Activated naive CD4-positive, alpha-beta T cell (primary cell): ENCODE measurements around the gene SRBD1.

ENCODE experiments used
- DNase-seq, 4 experiments: peaks; one replicate each; lab custom pipeline; 2025; lab: John Stamatoyannopoulos, UW

Gene SRBD1

GRCh38 chr2:45469314-45470099 is 141.6 kb downstream of the SRBD1 start:
- DNase-seq = no peak

- DNase-seq = no peak
These were observed 142.8 kb downstream of the SRBD1 start for GRCh38 chr2:45468279-45468678.

GRCh38 chr2:45466053-45466452 is 145.0 kb downstream of the SRBD1 start:
- DNase-seq = no peak

GRCh38 chr2:45460825-45461224 is 150.2 kb downstream of the SRBD1 start:
- no peak for DNase-seq

- no peak for DNase-seq
These were observed 151.2 kb downstream of the SRBD1 start for GRCh38 chr2:45459860-45460259.

- no peak for DNase-seq
These were observed 152.0 kb downstream of the SRBD1 start for GRCh38 chr2:45458909-45459563.

- DNase-seq = no peak
These were observed 153.7 kb downstream of the SRBD1 start for GRCh38 chr2:45457211-45457945.

GRCh38 chr2:45452866-45453265 is 158.2 kb downstream of the SRBD1 start:
- DNase-seq = no peak

GRCh38 chr2:45450634-45451033 is 160.4 kb downstream of the SRBD1 start:
- no peak for DNase-seq

- no peak for DNase-seq
These were observed 162.8 kb downstream of the SRBD1 start for GRCh38 chr2:45448217-45448616.

- no peak for DNase-seq
These were observed 165.1 kb downstream of the SRBD1 start for GRCh38 chr2:45446016-45446415.

GRCh38 chr2:45445037-45445436 is 166.0 kb downstream of the SRBD1 start:
- no peak for DNase-seq

GRCh38 chr2:45443012-45443411 is 168.1 kb downstream of the SRBD1 start:
- no peak for DNase-seq

GRCh38 chr2:45442026-45442425 is 169.0 kb downstream of the SRBD1 start:
- no peak for DNase-seq

- no peak for DNase-seq
These were observed 169.5 kb downstream of the SRBD1 start for GRCh38 chr2:45441571-45441970.

- no peak for DNase-seq
These were observed 171.0 kb downstream of the SRBD1 start for GRCh38 chr2:45439788-45440773.

GRCh38 chr2:45438872-45439665 is 172.0 kb downstream of the SRBD1 start:
- no peak for DNase-seq

GRCh38 chr2:45436456-45436855 is 174.6 kb downstream of the SRBD1 start:
- no peak for DNase-seq

GRCh38 chr2:45435316-45435715 is 175.8 kb downstream of the SRBD1 start:
- no peak for DNase-seq

- no peak for DNase-seq
These were observed 177.7 kb downstream of the SRBD1 start for GRCh38 chr2:45433363-45433762.

GRCh38 chr2:45432406-45432805 is 178.7 kb downstream of the SRBD1 start:
- DNase-seq = no peak
